Activated T-cell treated with anti-CD3 and anti-CD28 coated beads, Interleukin-2, amount 50 U/mL, for 72 hours (primary cell): ENCODE measurements around the gene GPR162. TPM values are rescaled to one million over a fixed set of nuclear protein-coding genes. Genes with fewer than 3 reads are reported as not detected.

ENCODE experiments used
- ATAC-seq, 2 donors: fragments of 150-1000 bp; cut with Tn5 transposase; replicated peaks in 1 of 2; 2 replicates each; pipeline ENCODE4 v1.10.0; 2021; ENCODE audit warnings: moderate library complexity in 2 of 2, mild to moderate bottlenecking in 1 of 2
- DNase-seq, 2 donors: peaks; one replicate each; pipeline ENCODE4 v3.0.0; 2021 to 2022; ENCODE audit warnings: mixed read lengths in 1 of 2
- H3K27ac Mint-ChIP-seq: one replicate; pipeline ENCODE4 v1.8.0; 2022; ENCODE audit warnings: mild to moderate bottlenecking, moderate library complexity, mixed read lengths
- H3K27me3 Mint-ChIP-seq: one replicate; pipeline ENCODE4 v1.8.0; 2022; ENCODE audit warnings: low read depth, mixed read lengths
- H3K36me3 Mint-ChIP-seq, 2 donors: one replicate each; pipeline ENCODE4 v1.8.0; 2022; ENCODE audit warnings: mixed read lengths in 2 of 2, mild to moderate bottlenecking in 1 of 2; ENCODE audit not compliant: insufficient read depth in 2 of 2
- H3K4me1 Mint-ChIP-seq: one replicate; pipeline ENCODE4 v1.8.0; 2022; ENCODE audit warnings: low read depth, mixed read lengths
- H3K4me3 Mint-ChIP-seq, 2 donors: one replicate each; pipeline ENCODE4 v1.8.0; 2022; ENCODE audit warnings: mild to moderate bottlenecking in 2 of 2, mixed read lengths in 2 of 2, moderate library complexity in 2 of 2
- H3K9me3 Mint-ChIP-seq, 2 donors: one replicate each; pipeline ENCODE4 v1.8.0; 2022; ENCODE audit warnings: mixed read lengths in 2 of 2
- total RNA-seq, 2 donors: library from RNA; stranded (reverse); gene quantifications; one replicate each; pipeline ENCODE4 v1.2.3, GENCODE V29; 2022

GPR162 gene
- total RNA-seq, 2 donors from 2014 or later = 0.72 to 0.93 TPM

DNA sequence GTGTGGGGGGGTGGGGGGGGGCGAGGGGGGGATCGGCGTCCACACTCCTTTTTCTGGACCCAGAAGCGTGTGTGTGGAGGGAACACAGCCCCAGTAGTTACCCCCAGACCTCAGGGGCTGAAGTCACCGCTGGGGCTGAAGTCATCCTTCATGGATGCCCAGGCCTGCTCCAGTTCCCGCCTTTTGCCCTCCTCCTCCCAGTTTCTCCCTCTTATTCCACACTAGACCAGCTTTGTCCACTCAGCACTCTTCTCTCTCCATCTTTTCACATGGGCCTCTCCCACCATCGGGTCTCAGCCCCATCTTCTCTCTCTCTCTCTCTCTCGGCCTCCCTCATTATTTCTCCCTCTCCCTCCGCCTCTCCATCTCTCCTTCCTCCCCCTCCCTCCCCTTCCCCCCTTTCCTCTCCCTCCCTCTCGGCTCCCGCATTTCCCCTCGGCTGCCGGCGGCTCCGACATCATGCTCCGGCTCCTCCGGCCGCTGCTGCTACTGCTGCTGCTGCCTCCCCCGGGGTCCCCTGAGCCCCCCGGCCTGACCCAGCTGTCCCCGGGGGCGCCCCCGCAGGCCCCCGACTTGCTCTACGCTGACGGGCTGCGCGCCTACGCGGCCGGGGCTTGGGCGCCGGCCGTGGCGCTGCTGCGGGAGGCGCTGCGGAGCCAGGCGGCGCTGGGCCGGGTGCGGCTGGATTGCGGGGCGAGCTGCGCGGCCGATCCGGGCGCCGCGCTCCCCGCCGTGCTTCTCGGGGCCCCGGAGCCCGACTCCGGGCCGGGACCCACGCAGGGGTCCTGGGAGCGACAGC is 6.6 kb downstream of the GPR162 start, which contains the start of gene P3H3:
Gene P3H3, plus strand, starts transcription at position 426 of the 799 bp plus-strand sequence. Its CDS starts 34 bp downstream, at position 460.
- H3K36me3 Mint-ChIP-seq = peaks cover 0 to 3% of the 10 kb centered on the region in 2 donors
- ATAC-seq (peak; percentile 58 to 61), DNase-seq (peak in 1 of 2 donors; percentile 58)
- H3K27me3 Mint-ChIP-seq = peaks cover 59% of the 10 kb centered on the region
- peaks cover 26% of the 10 kb centered on the region for H3K4me1 Mint-ChIP-seq
- peak within 1 kb of the TSS; percentile 47 for H3K27ac Mint-ChIP-seq
- peak within 1 kb of the TSS; percentile 86 to 96 for H3K4me3 Mint-ChIP-seq
- H3K9me3 Mint-ChIP-seq = no peaks in the 10 kb centered on the region

DNA sequence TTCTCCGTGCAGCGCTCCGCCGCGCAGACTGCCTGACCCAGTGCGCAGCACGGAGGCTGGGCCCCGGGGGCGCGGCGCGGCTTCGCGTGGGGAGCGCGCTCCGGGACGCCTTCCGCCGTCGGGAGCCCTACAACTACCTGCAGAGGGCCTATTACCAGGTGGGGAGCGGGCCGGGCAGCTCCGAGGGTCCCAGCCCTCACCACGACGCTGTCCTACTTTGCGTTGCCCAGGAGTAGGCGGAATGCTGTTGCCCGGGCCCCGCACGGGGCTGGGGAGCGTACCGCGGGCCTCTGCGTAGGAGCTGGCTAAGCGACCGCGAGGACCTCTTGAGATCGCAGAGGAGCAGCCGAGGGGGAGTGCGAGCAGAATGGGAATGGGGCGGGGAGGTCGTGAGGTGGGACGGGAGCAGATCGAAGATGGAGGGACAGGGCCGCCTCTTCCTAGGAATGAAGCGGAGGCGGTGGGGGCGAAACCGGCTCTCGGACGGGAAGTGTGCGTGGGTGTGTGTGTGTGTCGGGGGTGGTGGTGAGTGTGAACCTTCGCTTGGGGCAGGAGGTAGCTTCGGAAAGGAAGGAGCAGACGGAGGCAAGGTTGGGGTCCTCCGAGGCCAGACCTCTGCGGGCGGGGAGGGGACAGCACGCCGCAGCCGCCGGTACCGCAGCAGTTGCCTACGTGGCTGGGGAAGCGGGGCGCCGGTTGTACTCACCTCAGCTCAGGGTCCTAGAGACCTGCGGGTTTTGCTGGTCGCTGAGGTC is 7.3 kb downstream of the GPR162 start:
- Mint-ChIP-seq H3K4me3 (peak overlapping the region; percentile 86 to 96), H3K9me3 (no peaks in the 10 kb centered on the region), H3K36me3 (peaks cover 0 to 3% of the 10 kb centered on the region in 2 donors), H3K27ac (peak overlapping the region; percentile 47), H3K27me3 (peaks cover 58% of the 10 kb centered on the region), H3K4me1 (peaks cover 28% of the 10 kb centered on the region)
- ATAC-seq (peak; percentile 56 to 62), DNase-seq (peak; percentile 54 to 56)

DNA sequence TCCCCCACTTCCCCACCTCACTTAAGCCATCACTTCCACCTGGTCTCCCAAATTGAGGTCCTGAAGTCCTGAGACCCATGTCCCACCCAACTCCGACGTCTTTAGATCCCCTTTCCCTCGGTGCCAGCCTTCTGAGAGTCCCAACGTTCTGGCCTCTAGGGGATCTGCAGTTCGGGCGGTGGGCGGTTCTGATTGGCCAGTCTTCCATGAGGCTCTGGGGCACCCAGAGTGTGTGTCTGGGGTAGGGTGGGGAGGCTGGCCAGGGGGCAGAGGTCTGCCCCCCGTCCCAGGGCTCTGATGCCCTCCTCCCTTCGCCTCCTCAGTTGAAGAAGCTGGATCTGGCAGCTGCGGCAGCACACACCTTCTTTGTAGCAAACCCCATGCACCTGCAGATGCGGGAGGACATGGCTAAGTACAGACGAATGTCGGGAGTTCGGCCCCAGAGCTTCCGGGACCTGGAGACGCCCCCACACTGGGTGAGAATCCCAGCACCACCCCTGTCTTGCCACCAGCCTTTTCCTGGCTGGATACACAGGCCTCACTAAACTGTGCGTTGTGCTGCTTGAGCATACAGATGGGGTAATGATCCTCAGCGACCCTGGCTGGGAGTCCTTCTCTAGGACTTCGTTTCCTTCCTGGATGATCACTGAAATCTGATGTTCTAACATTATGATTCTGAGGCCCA is 8.1 kb downstream of the GPR162 start:
- Mint-ChIP-seq H3K27me3 (peaks cover 54% of the 10 kb centered on the region), H3K36me3 (peaks cover 0 to 3% of the 10 kb centered on the region in 2 donors), H3K27ac (no peak overlapping the region), H3K4me3 (peak overlapping the region; percentile 86 to 96), H3K9me3 (no peaks in the 10 kb centered on the region), H3K4me1 (peaks cover 35% of the 10 kb centered on the region)
- DNase-seq = no peak
- peak in 1 of 2 donors; percentile 8 for ATAC-seq

DNA sequence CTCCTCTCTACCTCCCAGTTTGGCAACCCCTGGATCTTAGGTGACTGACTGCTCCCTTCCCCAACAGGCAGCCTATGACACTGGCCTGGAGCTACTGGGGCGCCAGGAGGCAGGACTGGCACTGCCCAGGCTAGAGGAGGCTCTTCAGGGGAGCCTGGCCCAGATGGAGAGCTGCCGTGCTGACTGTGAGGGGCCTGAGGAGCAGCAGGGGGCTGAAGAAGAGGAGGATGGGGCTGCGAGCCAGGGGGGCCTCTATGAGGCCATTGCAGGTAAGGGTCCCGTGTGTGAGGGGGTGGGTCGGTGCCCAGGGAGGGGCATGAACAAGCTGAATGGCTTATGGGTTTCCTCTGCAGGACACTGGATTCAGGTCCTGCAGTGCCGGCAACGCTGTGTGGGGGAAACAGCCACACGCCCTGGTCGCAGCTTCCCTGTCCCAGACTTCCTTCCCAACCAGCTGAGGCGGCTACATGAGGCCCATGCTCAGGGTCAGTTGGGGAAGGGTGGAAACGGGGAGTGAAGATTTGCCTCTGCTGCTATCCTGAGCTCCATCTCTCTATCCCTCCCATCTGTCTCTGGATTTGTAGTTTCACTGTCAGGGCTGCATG is 8.8 kb downstream of the GPR162 start:
- DNase-seq (no peak), ATAC-seq (no peak)
- H3K36me3 Mint-ChIP-seq = peaks cover 0 to 3% of the 10 kb centered on the region in 2 donors
- no peaks in the 10 kb centered on the region for H3K9me3 Mint-ChIP-seq
- H3K4me3 Mint-ChIP-seq = no peak overlapping the region
- peaks cover 47% of the 10 kb centered on the region for H3K27me3 Mint-ChIP-seq
- no peak overlapping the region for H3K27ac Mint-ChIP-seq
- peaks cover 36% of the 10 kb centered on the region for H3K4me1 Mint-ChIP-seq

DNA sequence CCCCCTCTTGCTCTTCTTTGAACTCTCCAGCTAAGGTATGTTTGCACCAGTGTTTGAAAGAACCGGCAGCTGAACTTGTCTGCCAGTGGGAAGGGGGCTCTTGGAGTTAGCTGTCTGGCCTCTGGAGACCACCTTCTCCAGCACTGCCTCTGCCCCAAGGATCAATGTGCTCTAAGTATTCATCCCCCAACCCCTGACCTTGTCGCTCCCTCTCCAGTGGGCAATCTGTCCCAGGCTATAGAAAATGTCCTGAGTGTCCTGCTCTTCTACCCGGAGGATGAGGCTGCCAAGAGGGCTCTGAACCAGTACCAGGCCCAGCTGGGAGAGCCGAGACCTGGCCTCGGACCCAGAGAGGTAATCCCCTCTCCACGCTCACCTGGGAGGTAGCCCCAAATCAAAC is 9.4 kb downstream of the GPR162 start:
- Mint-ChIP-seq H3K36me3 (peaks cover 0 to 3% of the 10 kb centered on the region in 2 donors), H3K27me3 (peaks cover 44% of the 10 kb centered on the region), H3K9me3 (no peaks in the 10 kb centered on the region), H3K4me1 (peaks cover 31% of the 10 kb centered on the region), H3K27ac (no peak overlapping the region), H3K4me3 (no peak overlapping the region)
- DNase-seq = no peak
- no peak for ATAC-seq

DNA sequence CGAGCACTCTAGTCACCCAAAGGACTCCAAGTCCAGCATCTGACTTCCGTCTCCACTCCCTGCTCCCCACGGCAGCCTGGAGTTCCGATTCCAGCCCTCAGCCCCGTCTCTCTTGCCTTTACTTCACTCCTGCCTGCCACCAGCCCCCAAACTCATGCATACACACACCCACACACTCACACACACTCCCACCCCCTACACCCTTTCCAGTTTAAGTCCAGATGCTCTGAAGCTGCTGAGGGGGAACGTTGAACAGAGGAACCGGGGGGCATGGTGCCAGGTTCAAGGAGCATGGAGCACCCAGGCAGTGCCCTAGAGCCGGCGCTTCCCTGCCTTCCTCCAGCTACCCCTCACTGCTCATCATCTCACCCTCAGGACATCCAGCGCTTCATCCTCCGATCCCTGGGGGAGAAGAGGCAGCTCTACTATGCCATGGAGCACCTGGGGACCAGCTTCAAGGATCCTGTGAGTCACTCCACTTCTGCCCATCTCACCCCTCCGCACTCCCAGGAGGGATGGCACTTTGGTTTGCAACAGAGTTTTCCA is 9.9 kb downstream of the GPR162 start:
- Mint-ChIP-seq H3K27me3 (peaks cover 39% of the 10 kb centered on the region), H3K36me3 (peaks cover 0 to 3% of the 10 kb centered on the region in 2 donors), H3K4me1 (peaks cover 31% of the 10 kb centered on the region), H3K9me3 (no peaks in the 10 kb centered on the region), H3K27ac (no peak overlapping the region), H3K4me3 (no peak overlapping the region)
- no peak for DNase-seq
- ATAC-seq = no peak

DNA sequence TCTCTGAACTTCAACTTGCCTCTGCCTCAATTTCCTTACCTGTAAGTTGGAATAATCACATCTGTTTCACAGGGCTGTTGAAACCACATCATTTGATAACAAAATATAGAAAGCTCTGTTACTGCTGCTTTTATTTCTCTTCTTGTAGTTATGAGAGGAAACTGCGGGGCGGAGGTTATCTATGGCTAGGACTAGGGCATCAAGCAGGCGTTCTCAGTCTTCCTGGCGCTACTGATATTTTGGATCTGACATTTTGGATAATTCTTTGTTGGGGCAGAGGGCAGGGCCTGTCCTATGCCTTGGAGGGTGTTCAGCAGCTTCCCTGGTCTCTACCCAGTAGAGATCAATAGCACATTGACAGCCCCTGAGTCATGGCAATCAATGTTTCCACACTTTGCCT is 10.5 kb downstream of the GPR162 start:
- Mint-ChIP-seq H3K36me3 (peaks cover 0 to 3% of the 10 kb centered on the region in 2 donors), H3K9me3 (no peaks in the 10 kb centered on the region), H3K27me3 (peaks cover 33% of the 10 kb centered on the region), H3K4me3 (no peak overlapping the region), H3K27ac (no peak overlapping the region), H3K4me1 (peaks cover 30% of the 10 kb centered on the region)
- no peak for DNase-seq
- ATAC-seq = no peak

DNA sequence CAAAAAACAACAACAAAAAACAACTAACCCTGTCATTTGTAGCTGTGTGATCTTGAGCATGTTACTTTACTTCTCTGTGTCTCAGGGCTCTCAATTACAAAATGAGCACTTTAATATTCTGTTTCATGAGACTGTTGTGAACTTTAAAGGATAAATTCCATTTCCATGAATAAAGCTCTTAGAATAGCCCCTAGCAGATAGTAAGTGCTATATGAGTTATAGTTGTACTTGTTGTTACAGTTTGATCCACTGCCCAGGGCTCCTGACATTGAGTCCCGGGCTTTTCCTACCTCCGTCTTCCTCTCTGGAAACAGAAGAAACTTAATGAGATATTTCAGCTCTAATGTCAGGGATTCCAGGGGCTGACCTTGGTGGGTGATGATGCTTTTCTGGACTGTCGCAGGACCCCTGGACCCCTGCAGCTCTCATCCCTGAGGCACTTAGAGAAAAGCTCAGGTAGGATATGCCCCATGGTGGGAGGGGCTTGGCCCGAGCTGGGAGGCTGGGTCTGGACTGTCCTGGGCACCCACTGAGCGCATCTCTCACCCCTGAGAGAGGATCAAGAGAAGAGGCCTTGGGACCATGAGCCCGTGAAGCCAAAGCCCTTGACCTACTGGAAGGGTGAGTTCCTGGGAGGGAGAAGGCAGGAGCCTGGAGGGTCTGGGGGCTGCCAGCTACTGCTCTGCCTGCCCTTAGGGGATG is 11.7 kb downstream of the GPR162 start:
- no peak overlapping the region for H3K27ac Mint-ChIP-seq

DNA sequence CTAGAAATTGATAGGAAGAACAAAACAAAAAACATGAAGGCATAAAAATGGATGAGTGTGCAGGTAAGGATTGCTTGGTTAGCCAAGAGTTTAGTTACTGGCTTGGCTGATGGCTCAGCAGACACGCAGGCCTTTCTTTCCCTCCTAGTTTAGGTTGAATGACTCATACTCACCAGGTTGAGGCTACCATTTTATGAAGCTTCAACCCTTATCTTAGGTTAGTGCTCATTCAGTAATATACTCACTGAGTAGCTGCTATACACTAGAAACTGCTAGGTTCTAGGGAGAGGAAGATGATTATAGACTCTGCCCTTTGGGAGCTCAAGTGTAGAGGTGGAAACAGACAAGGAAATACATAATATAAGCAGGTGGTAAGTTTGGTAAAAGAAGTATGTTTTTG is 12.6 kb downstream of the GPR162 start:
- Mint-ChIP-seq H3K27me3 (peaks cover 14% of the 10 kb centered on the region), H3K36me3 (peaks cover 0 to 1% of the 10 kb centered on the region in 2 donors), H3K9me3 (no peaks in the 10 kb centered on the region), H3K27ac (no peak overlapping the region), H3K4me1 (peaks cover 15% of the 10 kb centered on the region), H3K4me3 (no peak overlapping the region)
- DNase-seq (no peak), ATAC-seq (no peak)

More for the DNA sequence above, 11.7 kb downstream of the GPR162 start:
- ATAC-seq (no peak), DNase-seq (no peak)
- Mint-ChIP-seq H3K4me3 (no peak overlapping the region), H3K9me3 (no peaks in the 10 kb centered on the region), H3K4me1 (peaks cover 19% of the 10 kb centered on the region), H3K36me3 (peaks cover 0 to 1% of the 10 kb centered on the region in 2 donors), H3K27me3 (peaks cover 21% of the 10 kb centered on the region)

DNA sequence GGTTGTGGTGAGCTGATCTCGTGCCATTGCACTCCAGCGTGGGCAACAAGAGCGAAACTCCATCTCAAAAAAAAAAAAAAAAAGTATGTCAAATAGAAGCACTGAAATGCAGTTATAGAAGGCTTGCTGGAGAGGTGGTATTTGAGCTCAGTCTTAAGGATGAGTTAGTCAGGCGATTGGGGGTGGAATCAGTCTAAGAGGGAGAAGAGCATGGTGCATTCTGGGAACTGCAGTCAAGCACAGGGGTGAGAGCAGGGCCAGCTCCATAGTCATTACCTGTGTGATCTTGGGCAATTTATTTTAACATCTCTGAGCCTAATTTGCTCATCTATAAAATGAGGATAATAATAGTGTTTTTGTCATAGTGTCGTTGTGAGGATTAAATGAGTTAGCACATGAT is 13.3 kb downstream of the GPR162 start:
- peaks cover 11% of the 10 kb centered on the region for H3K4me1 Mint-ChIP-seq
- H3K27ac Mint-ChIP-seq = no peak overlapping the region
- H3K4me3 Mint-ChIP-seq = no peak overlapping the region
- no peaks in the 10 kb centered on the region for H3K9me3 Mint-ChIP-seq
- peaks cover 13% of the 10 kb centered on the region for H3K27me3 Mint-ChIP-seq
- ATAC-seq = no peak
- no peak for DNase-seq
- peaks cover 0 to 1% of the 10 kb centered on the region in 2 donors for H3K36me3 Mint-ChIP-seq

DNA sequence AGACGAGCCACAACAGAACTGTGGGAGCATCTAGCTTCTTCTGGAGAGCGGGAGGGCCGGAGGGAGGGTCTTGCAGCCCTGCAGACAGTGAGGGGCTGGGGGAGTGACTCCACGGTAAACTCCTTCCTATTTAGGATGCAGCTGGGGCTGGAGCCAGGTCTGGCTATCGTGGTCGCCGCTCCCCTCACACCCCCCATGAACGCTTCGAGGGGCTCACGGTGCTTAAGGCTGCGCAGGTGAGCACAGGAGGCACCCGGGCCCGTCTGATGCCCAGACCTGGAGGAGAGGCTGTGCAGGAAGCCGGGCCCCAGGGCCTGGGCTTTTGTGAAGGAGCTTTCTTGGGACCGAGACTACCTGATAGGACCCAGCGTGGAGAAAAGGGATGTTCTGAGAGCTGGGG is 15.2 kb downstream of the GPR162 start:
- no peak overlapping the region for H3K27ac Mint-ChIP-seq
- H3K9me3 Mint-ChIP-seq = no peaks in the 10 kb centered on the region
- DNase-seq (no peak), ATAC-seq (no peak)
- H3K27me3 Mint-ChIP-seq = no peaks in the 10 kb centered on the region
- H3K4me3 Mint-ChIP-seq = no peak overlapping the region
- peaks cover 11% of the 10 kb centered on the region for H3K4me1 Mint-ChIP-seq
- H3K36me3 Mint-ChIP-seq = no peaks in the 10 kb centered on the region
